ENCODE data around the gene GALNT14.

GALNT14 gene

DNA sequence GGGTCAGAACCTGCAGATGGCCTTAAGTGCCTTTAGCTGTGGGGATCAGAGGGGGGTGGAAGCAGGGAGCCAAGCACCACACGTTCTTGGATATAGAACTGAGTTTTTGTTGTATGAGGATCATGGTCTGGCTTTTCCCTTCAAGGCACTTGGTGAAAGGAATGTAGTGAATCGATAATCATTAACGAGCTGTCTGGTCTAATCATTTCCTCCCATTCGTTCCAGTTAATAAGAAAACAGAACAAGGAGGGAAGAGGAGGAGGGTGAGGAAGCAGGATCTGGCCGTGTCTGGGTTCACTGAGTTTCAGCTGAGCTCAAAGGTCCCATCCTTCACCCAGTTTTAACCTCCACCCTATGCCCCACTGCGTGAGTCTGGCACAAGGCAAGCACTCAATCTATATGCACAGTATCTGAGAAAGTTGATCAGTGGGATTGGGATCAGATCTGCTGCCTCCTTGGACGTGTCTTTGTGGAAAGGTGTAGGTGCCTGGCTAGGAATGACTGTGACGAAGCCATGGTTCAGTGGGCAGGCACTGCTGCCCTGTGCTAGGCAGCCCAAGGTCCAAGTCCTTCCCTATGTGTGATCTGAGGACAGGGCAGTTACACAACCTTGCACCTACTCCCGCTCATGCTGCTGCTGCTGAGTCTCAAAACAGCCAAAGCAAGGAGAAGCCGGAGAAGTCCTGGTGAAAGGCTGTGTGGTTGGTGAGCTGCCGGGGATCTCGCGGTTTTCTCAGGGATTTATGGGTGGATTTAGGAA, 54.8 kb downstream of the GALNT14 start:
- DNase-seq, result no peak

DNA sequence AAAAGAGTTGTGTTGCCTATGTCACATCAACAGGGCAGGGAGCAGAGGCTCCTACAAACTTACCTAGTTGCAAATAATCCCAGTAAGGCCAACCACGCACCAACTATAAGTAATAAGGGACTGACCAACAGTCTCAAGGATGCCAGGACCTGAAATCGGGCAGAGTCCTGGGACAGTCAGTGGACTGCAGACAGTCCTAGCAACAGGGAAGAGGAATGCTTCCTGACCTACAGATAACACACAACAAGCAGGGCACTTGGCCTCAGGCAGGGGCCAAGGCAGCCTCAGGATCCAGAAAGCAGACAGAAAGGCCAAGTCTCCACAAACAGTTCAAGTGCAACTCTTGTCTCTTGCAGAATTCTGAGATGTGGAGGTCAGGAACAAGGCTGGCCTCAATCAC, 56.2 kb downstream of the GALNT14 start:
- no peak for DNase-seq

DNA sequence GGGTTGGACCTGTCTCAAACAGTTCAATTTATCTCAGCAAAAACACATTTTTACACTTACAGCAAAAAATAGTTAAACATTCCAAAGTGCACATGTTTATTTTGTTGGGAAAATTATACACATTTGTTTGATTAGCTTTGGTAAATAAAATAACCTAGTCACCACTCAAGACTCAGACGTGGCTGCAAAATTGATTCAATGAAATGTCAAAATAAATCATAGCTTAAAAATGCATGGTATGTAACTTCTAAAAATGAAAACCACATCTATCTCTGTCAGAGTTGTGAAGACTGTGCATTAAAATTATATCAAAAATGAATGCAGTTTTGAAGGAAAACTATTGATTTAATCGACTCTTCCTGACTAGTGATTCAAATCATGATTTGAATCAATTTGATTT, 56.7 kb downstream of the GALNT14 start:
- DNase-seq, result no peak

DNA sequence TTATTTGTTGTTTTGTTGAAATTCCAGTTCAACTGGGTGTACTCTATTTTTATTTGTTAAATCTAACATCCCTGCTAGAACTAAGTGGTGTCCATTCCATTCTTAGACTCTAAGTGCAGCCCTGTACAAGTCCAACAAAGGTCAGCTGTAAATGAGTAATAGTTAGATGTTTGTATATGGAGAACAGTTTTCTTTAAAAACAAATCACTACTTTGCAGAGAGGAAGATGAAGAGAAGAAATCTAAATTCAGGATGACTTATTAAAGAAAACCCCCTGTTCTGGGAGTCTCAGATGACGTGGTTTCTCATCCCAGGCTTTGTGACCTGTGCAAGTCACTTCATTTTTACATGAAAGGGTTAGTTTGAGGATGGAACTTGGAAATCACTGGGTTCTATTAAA, 57.9 kb downstream of the GALNT14 start:
- no peak for DNase-seq

DNA sequence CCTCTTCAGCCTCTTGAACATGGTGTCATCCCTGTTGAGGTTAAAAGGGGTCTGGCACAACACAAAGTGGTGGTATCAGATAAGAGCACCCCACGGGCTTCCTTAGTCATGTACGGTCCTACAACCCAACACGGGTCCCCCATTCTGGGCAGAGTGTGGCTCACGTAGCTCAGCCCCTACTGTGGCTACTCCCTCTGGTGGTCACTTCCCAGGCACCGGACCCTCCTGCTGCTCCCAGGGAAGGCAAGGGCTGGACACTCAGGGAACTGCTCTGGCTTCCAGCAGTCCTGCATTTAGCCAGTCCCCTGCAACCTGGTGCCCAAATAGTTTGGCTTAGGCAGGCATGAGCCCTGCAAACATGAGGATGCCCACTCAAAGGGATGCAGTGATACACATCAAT, 58.6 kb downstream of the GALNT14 start:
- no peak for DNase-seq

DNA sequence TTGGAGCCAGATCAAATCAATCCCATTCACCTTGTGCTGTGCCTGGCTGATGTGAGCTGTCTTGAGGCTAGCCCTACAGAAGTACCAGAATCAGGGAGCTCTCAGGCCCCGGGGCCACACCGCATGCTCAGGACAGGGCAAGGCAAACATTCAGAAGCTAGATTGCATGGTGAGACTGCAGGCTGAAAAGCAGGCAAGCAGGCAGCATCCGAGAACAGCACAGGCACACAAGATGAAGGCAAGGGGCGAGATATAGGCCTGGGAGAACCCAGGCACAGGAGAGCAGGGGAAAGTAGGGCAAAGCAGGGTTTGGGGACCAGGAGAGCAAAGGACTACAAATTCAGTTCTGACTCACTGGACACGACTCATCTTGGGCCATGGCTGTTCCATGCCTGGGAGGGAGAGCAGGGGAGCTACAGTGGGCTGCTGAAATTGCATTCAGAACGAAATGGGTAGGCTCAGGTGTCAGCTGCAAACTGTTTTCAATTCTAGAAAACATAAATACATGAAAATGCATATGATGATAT, 59.6 kb downstream of the GALNT14 start:
- no peak for DNase-seq

DNA sequence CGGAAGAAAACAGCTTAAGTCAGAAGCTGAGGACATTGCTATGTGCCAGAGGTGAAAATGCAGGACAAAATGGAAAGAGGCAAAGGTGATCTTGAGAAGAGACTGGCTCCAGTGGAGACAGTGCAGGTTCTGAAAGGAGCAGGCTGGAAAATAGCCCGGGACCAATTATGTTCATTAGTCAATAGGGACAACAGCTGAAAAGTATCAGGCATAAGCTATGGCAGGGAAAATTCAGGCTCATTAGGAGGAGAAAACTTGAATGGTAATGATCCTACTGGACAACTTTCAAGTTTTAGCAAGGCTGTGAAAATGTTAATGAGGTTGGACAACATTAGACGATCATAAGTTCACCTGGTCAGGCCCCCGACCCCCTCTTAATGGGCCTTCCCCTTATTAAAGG, 60.2 kb downstream of the GALNT14 start:
- peak; percentile 45 for DNase-seq

DNA sequence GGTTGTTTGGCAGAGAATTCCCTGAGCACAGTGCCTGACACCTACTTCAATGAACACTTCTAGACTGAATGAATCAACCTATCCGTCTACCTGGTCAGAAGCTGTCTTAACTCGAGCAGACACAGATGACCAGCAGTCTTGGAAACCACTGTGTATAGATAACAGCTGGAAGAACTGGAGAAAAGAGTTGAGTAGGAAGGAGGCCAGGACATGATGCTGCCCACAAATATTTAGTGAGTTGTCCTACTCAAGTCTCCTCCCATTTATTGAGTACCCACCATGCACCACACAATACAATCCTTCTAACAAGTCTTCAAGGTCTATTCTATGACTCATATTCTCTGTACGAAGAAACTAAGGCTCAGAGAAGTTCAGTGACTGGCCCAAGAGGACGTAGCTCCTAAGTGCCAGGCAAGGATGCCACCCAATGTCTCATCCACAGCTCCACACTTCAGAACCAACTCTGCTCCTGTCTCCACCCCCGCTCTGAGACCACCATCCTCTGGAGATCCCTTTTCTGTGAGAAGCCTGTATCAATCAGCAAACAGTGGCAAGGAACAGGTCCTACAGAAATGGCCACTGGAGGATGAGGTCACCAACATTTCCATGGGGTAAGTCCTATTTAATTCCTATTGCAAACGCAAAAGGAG, 62.2 kb downstream of the GALNT14 start:
- DNase-seq, result no peak

DNA sequence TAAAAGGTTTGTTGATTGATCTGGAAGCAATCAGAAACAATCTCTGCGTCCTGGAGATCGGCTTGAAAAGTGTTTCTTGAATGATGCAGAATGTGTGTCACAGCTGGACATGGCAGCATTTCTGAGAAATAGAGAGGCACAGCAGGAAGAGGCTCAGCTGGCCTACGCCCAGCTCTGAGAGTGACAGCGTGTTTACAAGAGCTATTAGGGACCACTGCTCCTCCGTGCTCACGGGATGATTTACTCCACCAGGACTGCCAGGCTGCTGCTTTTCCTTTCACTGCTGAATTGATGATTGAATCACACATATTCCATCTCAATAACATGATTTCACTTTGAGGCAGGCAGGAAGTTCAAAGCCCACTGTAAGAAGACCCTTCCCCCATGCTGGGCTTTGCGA, 62.8 kb downstream of the GALNT14 start:
- no peak for DNase-seq

DNA sequence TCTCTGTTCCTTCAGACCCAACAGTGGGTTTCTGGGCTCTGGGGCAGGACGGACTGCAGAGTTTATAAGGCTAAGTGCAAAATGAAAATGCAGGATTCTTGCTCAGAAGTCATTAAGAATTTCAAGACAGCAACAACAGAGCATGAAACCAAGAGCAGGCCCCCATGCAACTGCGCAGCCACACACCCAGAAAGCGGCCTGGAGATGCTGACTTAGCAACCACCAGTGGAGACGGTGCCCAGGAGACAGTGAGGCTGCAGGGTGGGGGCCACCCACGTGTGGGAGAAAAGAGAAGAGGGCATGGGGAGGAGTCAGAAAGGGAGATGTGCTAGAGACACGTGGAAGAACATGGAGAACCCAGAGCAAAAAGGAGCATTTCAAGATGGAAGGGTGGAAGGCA, 66.5 kb downstream of the GALNT14 start:
- DNase-seq, result no peak

DNA sequence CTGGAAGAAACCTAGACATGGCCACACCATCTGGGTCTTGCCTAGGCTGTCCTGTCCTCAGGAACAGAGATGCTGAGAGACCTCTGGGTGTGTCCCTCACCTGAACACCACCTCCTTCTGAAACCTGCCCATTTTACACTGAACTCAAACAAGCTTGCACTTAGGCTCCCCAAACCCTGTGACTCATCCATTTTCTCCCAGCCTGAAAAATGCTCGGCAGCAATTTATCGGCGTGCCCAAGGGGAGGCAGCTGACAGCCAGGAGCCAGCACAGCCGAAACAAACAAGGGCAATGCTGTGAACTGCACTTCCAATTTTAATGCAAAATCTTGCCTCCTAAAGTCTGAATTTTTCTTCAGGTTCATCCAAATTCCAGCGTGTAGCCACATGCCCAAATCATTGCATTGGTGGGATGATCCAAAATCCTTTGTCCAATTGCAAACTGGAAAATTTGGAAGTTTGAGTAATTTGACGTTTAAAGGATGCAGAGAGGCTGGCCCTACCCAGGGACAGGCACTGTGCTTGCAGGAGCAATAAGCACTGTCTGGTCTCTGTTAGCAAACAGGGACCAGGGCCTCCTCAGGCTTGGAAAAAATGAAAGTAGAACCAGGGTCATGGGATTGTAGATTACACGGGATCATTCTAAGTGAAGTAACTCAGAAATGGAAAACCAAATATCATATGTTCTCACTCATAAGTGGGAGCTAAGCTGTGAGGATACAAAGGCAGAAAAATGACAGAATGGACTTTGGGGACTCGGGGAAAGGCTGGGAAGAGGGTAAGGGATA, 67.7 kb downstream of the GALNT14 start:
- no peak for DNase-seq

DNA sequence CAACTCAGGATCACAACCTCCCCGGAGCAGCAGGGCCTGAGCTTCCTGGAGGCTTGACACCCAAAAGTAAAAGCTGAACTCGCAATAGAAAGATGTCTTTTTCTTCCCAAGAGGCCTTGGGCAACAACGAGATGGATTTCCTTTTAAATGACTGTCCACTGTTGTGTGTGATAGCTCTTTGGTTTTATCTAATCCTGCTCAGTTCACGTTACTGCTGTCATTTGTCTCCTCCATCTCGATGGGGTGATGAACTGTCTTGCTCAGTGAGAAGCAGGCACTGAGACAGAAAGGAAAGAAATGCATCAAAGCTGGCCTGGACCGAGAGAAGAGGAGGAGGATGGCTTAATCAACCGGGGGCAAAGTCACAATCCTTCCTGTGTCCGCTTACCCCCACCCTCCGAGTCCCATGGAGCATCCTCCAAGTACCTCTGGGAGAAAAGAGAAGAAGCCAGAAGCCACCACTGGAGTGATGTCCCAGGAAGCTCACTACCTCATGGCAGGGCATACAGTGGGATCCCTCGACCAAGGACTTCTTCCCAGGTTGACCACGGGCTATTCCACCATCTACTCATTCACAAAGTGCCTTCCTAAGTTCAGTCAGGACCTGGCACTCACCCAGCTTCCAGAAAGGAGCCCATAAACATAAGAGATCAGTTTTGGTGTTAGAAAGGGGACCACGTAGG, 68.5 kb downstream of the GALNT14 start:
- DNase-seq, result no peak

DNA sequence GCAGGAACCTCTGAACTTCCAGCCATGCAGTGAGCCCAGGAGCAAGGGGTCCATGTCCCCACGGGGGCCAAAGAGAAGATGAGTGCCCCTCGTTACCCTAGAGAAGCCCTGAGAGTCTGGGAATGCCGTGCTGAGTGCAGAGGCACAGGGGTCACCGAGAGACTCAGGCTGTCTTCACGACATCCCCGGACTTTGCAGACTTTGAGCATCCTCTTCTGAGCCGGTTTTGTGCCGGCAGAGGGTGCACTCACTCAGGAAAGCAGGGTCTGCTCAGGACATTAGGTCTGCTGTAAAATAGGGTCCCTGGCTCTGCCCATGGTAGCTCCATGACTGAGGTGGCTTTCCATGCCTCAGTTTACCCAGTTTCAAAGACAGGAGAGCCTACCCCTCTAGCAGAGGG, 71.0 kb downstream of the GALNT14 start:
- DNase-seq, result no peak

DNA sequence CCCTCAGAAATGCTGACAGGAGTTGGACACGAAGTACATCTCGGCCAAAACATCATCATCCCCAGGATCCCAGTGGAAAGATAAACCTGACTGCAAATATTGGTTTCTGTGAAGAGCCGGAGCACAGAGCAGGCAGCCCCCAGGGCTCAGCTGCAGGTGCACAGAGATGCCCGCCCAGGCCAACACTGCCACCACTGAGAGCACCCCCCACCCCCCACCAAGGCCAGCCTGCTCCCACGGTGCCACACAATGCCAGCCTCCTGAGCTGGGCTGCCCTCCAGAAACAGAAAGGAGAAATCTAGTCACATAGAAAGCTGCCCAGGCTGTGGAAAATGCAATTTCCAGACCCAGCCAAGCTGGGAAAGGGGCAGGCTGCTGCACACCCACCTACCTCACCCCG, 71.7 kb downstream of the GALNT14 start:
- DNase-seq, result no peak

DNA sequence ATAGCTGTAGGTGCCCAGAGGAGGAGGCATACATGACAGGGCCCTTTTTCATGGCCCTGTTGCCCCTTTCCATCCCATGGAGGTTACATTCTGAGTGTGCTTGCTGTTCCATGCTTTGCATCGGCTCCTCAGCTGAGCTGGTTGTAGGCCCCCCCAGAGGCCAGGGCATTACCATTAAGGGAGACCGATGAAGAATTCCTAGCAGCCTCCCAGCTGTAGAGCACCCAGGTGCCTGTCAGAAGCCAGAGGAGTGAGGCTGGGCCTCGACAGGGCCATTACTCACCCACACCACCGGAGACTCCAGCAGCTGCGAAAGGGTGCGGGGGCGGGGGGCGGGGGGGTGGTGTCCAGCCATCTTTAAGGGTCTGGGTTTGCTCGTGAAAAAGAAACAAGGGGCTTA, 72.2 kb downstream of the GALNT14 start:
- DNase-seq, result no peak

DNA sequence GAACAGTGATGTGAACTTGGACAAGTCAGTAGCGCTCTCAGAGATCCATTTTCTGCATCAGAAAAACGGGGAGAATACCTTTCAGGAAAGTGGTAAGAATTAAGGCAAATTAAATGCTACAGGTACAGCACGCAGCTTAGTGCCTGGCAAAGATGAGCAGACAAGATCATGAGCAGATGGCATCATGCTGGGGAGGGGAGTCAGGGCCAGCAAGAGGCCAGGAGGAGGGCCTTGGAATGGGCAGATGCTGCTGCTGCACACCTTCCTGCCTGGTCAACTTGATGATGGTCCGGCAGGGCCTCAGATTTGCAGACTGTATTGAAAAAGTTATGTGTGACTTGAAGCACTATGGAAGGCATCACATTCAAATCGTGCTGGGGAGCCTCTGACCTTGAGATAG, 72.9 kb downstream of the GALNT14 start:
- no peak for DNase-seq

DNA sequence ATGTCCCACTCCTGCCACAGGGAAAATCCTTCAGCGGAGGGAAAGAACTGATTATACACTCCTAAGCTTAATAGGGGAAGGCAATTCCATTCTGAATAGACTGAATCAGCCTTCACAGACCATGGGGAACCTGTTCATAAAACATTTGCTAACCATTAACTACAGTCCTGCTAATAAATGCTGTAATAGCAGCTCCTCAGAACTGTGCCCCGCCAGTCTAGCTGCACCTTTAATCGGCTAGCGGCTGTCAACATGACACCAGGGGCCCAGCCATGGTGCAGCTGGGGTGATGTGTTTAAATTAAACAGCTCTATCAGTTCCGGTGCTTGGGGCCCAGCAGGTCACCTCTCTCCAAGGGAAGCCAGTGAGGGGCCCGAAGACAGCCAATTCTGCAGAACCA, 77.8 kb downstream of the GALNT14 start:
- DNase-seq, result no peak

DNA sequence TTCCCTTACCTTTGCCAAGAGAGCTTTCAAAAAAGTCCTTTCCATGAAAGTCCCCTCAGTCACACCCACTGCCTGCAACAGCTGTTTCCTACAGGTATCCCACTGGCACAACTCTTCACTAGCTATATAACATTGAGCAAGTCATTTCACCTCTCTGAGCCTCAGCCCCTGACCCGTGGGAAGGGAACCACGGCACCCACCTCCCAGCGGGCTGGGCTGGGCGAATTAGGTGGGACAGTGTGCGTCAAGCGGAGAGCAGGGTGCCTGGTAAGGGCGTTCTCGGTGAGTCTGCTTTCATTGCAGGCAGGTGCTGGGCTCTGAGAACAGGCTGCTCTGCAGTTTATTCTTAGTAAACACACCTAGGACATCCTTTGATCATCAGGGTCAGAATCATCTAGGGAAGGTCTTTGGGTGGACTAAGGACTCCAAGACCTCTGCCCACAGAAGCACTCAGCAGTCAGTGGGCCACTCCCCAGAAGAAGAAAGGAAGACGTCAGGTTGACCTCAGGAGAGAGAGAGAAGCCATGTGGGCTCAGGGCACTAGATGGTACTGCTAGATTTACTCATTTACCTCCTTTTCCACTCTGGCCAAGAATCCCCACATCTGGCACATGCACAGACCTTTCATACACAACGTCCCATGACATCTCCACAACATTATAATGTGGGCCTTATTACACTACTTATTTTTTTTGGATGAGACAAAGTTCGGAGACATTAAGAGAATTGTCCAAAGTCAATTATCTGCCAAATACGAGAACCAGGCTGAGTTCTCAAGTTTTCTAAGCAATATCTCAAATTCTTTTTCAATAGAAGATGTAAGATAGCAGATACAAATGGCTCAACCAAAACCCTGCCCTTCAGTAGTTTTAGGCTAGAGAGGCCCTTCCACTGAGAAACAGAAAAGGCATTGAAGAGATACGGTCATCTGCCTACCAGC, 79.9 kb downstream of the GALNT14 start:
- DNase-seq, result no peak

DNA sequence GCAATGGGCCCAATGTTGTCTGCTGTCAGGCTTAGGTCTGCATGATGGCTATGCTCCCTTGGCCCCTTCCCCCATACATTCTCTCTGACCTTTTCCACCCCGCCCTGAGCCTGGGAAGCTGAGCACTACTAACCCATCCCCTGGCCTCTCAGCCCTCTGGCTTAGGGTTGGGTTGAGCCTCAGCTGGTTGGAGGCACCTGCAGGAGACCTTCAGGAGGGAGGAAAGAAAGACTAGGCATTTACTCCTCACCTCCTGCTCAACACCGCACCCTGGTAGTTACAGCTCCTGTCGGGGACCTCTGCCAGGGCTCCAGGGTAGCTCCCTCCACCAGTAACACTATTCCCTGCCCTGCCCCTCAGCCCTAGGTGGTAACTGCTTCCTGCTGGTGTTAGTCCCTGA, 80.5 kb downstream of the GALNT14 start:
- DNase-seq, result no peak

DNA sequence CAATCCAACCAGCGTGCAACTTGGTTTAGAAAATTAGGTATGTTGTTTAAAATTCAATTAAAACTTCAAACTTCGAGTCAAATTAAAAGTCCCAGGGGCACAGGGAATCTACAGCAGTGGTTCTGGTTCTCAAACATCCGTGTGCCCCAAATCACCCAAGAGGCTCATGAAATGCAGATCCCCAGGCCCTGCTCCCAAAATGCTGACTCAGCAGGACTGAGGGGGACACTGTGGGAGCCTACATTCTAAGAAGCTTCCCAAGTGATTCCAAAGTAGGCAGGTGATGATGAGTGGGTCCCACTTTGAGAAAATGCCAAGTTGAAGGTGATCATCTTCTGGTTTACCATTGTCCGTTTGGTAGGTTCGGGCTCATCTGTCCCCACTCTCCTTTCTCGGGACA, 82.3 kb downstream of the GALNT14 start:
- DNase-seq, result no peak

DNA sequence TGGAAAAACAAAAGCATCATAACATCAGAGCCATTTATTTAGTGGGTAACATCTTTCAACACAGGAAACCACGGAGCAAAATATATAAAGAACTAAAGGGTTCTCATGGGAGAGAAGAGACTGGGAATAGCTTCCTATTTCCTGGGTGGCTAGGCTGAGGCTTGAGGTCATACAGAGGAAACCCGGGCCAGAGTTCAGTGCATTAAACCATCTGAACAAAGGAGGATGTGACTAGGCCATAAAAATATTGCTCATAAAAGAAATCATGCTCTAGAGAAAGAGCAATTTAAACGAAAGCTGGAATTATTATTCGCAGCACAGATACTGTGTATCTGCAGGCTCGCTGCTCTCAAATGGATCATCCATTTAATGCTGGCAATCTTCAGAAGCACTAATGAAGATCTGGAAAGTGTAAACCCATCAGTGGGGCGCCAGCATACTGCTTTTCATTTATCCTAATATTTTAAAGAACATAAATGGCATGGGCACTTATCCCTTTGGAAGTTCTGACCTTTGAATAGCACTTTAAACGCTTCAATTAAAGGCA, 83.3 kb downstream of the GALNT14 start:
- DNase-seq, result no peak
